SK-N-SH treated with all-trans-retinoic acid at 6 μM for 48 hours (cell line): ENCODE data around the gene LRRK1.

Experiments
- ARNTL ChIP-seq: fragments of 450-650 bp; formaldehyde crosslinking; IDR thresholded peaks from 2 replicates; pipeline ENCODE4 v1.5.0; 2020; ENCODE audit warnings: low read depth, mild to moderate bottlenecking, moderate library complexity, borderline replicate concordance
- ESRRG ChIP-seq: fragments of 250-450 bp; sonication (Bioruptor Pico); IDR thresholded peaks from 2 replicates; pipeline ENCODE4 v1.6.1; 2021; ENCODE audit warnings: mild to moderate bottlenecking
- ISL1 ChIP-seq: fragments of 250-450 bp; sonication (Bioruptor Pico); IDR thresholded peaks from 2 replicates; pipeline ENCODE4 v2.1.2; 2022; ENCODE audit warnings: mild to moderate bottlenecking, moderate library complexity
- RARB ChIP-seq: fragments of 250-450 bp; sonication (Bioruptor Pico); IDR thresholded peaks from 2 replicates; pipeline ENCODE4 v1.8.0; 2021; ENCODE audit warnings: mild to moderate bottlenecking, moderate library complexity
- TCF4 ChIP-seq: fragments of 250-450 bp; sonication (Bioruptor Pico); IDR thresholded peaks from 2 replicates; pipeline ENCODE4 v1.8.0; 2021; ENCODE audit warnings: mild to moderate bottlenecking, moderate library complexity, borderline replicate concordance
- TOX ChIP-seq: fragments of 250-450 bp; sonication (Bioruptor Pico); IDR thresholded peaks from 2 replicates; pipeline ENCODE4 v1.8.0; 2021; ENCODE audit warnings: mild to moderate bottlenecking, moderate library complexity, borderline replicate concordance
- ZC3H10 ChIP-seq: fragments of 250-450 bp; sonication (Bioruptor Pico); IDR thresholded peaks from 2 replicates; pipeline ENCODE4 v1.5.1; 2021; ENCODE audit warnings: mild to moderate bottlenecking, moderate library complexity
- ZFP3 ChIP-seq: fragments of 250-450 bp; sonication (Bioruptor Pico); IDR thresholded peaks from 2 replicates; pipeline ENCODE4 v1.5.0; 2020; ENCODE audit warnings: mild to moderate bottlenecking, moderate library complexity
- ZFP30 ChIP-seq: fragments of 450-650 bp; formaldehyde crosslinking; IDR thresholded peaks from 2 replicates; pipeline ENCODE4 v1.5.0; 2022; ENCODE audit warnings: mild to moderate bottlenecking, moderate library complexity
- ZNF565 ChIP-seq: fragments of 450-650 bp; formaldehyde crosslinking; conservative IDR thresholded peaks from 2 replicates; pipeline ENCODE4 v1.5.0; 2020; ENCODE audit warnings: low read depth, mild to moderate bottlenecking, moderate library complexity
- ZNF70 ChIP-seq: fragments of 450-650 bp; formaldehyde crosslinking; IDR thresholded peaks from 2 replicates; pipeline ENCODE4 v1.5.0; 2020; ENCODE audit warnings: mild to moderate bottlenecking, moderate library complexity
- ZNF8 ChIP-seq: fragments of 450-650 bp; formaldehyde crosslinking; IDR thresholded peaks from 2 replicates; pipeline ENCODE4 v1.5.0; 2020; ENCODE audit warnings: mild to moderate bottlenecking, moderate library complexity
- TF ChIP-seq, protein P1 (sequence below): fragments of 250-450 bp; sonication (Bioruptor Pico); IDR thresholded peaks from 2 replicates; pipeline ENCODE4 v1.8.0; 2020; ENCODE audit warnings: mild to moderate bottlenecking, moderate library complexity, borderline replicate concordance

- no peak for TF ChIP-seq ZFP30
- TF ChIP-seq ESRRG = no peak
- TF ChIP-seq, protein P1, sequence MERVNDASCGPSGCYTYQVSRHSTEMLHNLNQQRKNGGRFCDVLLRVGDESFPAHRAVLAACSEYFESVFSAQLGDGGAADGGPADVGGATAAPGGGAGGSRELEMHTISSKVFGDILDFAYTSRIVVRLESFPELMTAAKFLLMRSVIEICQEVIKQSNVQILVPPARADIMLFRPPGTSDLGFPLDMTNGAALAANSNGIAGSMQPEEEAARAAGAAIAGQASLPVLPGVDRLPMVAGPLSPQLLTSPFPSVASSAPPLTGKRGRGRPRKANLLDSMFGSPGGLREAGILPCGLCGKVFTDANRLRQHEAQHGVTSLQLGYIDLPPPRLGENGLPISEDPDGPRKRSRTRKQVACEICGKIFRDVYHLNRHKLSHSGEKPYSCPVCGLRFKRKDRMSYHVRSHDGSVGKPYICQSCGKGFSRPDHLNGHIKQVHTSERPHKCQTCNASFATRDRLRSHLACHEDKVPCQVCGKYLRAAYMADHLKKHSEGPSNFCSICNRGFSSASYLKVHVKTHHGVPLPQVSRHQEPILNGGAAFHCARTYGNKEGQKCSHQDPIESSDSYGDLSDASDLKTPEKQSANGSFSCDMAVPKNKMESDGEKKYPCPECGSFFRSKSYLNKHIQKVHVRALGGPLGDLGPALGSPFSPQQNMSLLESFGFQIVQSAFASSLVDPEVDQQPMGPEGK (CRISPR knock-in tag) = no peak
- no peak for TF ChIP-seq ZFP3 (CRISPR knock-in tag)
- TF ChIP-seq ZNF565 (CRISPR knock-in tag) = no peak
- no peak for TF ChIP-seq TOX (CRISPR knock-in tag)
- no peak for TF ChIP-seq ISL1 (CRISPR knock-in tag)
- TF ChIP-seq ZNF70 (CRISPR knock-in tag) = no peak
- TF ChIP-seq ARNTL = no peak
- TF ChIP-seq RARB = no peak
- no peak for TF ChIP-seq TCF4
- TF ChIP-seq ZC3H10 (CRISPR knock-in tag) = no peak
- TF ChIP-seq ZNF8 (CRISPR knock-in tag) = no peak
Measured at GRCh38 chr15:100934726-100935125, 15.6 kb downstream of the LRRK1 start.
